PC-3 (cell line): Measurements from ENCODE around the gene MYO16. TPM values are rescaled to one million over a fixed set of nuclear protein-coding genes. Genes with fewer than 3 reads are reported as not detected.

Experiments used
- ATAC-seq: fragments of 200-7000 bp; cut with Tn5 transposase; 2 replicates; pipeline ENCODE4 v1.9.1; 2020; ENCODE audit warnings: mild to moderate bottlenecking, moderate library complexity
- BruUV-seq: library from RNA; stranded (reverse); fragments of 400-500 nt; replicated peaks from 2 replicates; lab custom pipeline; 2021; lab: Mats Ljungman, UMichigan
- CTCF ChIA-PET: fragments of 300-600 bp; sonication (Branson Sonifier 250); formaldehyde crosslinking; loops from one replicate; lab custom pipeline; 2022; ENCODE audit warnings: antibody characterized with exemption; lab: Charles Lee
- POLR2A ChIA-PET: fragments of 300-600 bp; sonication (Branson Sonifier 250); formaldehyde crosslinking; loops from one replicate; lab custom pipeline; 2022; ENCODE audit warnings: antibody characterized with exemption; ENCODE audit not compliant: unreplicated experiment; lab: Charles Lee
- DNase-seq: peaks from one replicate; pipeline ENCODE4 v3.0.0-alpha.2; 2015
- H2AFZ ChIP-seq: fragments of 300-600 bp; sonication (generic); 2 replicates; pipeline ENCODE4 v1.6.0; 2016; ENCODE audit warnings: antibody characterized with exemption, low read length
- H3F3A ChIP-seq: fragments of 300-600 bp; sonication (generic); one replicate; pipeline ENCODE4 v1.6.0; 2017; ENCODE audit warnings: antibody characterized with exemption, low read length, control low read depth, mild to moderate bottlenecking; ENCODE audit not compliant: unreplicated experiment
- H3K27ac ChIP-seq: fragments of 300-600 bp; sonication (generic); 2 replicates; pipeline ENCODE4 v1.5.1; 2016; ENCODE audit warnings: mild to moderate bottlenecking, low read length
- H3K27me3 ChIP-seq: fragments of 300-600 bp; sonication (generic); 2 replicates; pipeline ENCODE4 v1.6.1; 2016; ENCODE audit warnings: low read length, mixed read lengths
- H3K36me3 ChIP-seq: fragments of 300-600 bp; sonication (generic); 2 replicates; pipeline ENCODE4 v1.6.1; 2016; ENCODE audit warnings: low read depth, mixed run types, low read length, mixed read lengths
- H3K4me1 ChIP-seq: fragments of 300-600 bp; sonication (generic); 2 replicates; pipeline ENCODE4 v1.5.1; 2016; ENCODE audit warnings: low read length; ENCODE audit not compliant: insufficient read depth
- H3K4me2 ChIP-seq: fragments of 300-600 bp; sonication (generic); 2 replicates; pipeline ENCODE4 v1.6.0; 2016; ENCODE audit warnings: low read length
- H3K4me3 ChIP-seq: fragments of 300-600 bp; sonication (generic); 2 replicates; pipeline ENCODE4 v1.5.1; 2016; ENCODE audit warnings: mild to moderate bottlenecking, low read length, mixed read lengths
- H3K79me2 ChIP-seq: fragments of 300-600 bp; sonication (generic); 2 replicates; pipeline ENCODE4 v1.6.1; 2017; ENCODE audit warnings: low read length, mixed read lengths
- H3K9ac ChIP-seq: fragments of 300-600 bp; sonication (generic); 2 replicates; pipeline ENCODE4 v1.6.0; 2016; ENCODE audit warnings: mild to moderate bottlenecking, low read length
- H3K9me2 ChIP-seq: fragments of 300-600 bp; sonication (generic); replicated peaks from 2 replicates; pipeline ENCODE4 v1.6.1; 2016; ENCODE audit warnings: mixed run types, low read length, mixed read lengths
- H3K9me3 ChIP-seq: fragments of 300-600 bp; sonication (generic); 2 replicates; pipeline ENCODE4 v1.6.1; 2016; ENCODE audit warnings: low read length, mixed read lengths
- H4K20me1 ChIP-seq: fragments of 300-600 bp; sonication (generic); 2 replicates; pipeline ENCODE4 v1.6.1; 2016; ENCODE audit warnings: low read length, mixed read lengths
- EZH2 ChIP-seq: fragments of 300-600 bp; sonication (generic); IDR thresholded peaks from one replicate; pipeline ENCODE4 v1.6.1; 2017; ENCODE audit warnings: antibody characterized with exemption, mild to moderate bottlenecking, low read length; ENCODE audit not compliant: unreplicated experiment
- EZH2phosphoT487 ChIP-seq: fragments of 300-600 bp; sonication (generic); IDR thresholded peaks from 2 replicates; pipeline ENCODE4 v1.6.1; 2018; ENCODE audit warnings: mild to moderate bottlenecking, antibody characterized with exemption, low read length, borderline replicate concordance
- intact Hi-C: fragments of 100-400 bp; cut with micrococcal nuclease; formaldehyde crosslinking; loops from 2 replicates; pipeline ENCODE4 v1.9.0; 2023
- total RNA-seq: library from RNA; depleted of rRNA; stranded (reverse); fragments of >200 nt; gene quantifications from 2 replicates; pipeline ENCODE4 v1.2.3, GENCODE V29; 2014
- TF ChIP-seq, protein P1 (sequence below): fragments of 300-600 bp; sonication (generic); conservative IDR thresholded peaks from 2 replicates; pipeline ENCODE4 v1.5.1; 2017; ENCODE audit warnings: antibody characterized with exemption, low read depth, mild to moderate bottlenecking, low read length

The MYO16 gene
- total RNA-seq, 1 experiment from 2014 or later = not detected

DNA sequence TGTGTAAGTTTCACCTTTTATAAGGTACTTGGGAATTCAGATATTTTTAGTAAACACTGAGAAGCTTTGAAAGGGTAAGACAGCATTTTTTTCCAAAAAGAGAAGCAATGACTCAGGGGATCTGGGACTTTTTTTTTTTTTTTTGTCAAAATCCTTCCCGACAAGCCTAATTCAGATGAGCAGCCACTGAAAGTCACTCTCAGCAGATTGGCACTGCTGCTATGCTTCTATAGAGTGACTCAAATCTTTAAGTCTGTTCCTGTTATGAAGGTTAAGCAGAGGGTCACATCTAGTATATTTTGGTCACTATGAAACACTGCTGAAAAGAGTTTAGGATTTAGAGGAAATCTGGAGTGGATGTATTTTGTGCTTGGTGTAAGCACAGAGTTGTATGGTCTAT is 571.1 kb downstream of the MYO16 start:
- TF ChIP-seq EZH2 (no peak), EZH2phosphoT487 (no peak)
- TF ChIP-seq, protein P1, sequence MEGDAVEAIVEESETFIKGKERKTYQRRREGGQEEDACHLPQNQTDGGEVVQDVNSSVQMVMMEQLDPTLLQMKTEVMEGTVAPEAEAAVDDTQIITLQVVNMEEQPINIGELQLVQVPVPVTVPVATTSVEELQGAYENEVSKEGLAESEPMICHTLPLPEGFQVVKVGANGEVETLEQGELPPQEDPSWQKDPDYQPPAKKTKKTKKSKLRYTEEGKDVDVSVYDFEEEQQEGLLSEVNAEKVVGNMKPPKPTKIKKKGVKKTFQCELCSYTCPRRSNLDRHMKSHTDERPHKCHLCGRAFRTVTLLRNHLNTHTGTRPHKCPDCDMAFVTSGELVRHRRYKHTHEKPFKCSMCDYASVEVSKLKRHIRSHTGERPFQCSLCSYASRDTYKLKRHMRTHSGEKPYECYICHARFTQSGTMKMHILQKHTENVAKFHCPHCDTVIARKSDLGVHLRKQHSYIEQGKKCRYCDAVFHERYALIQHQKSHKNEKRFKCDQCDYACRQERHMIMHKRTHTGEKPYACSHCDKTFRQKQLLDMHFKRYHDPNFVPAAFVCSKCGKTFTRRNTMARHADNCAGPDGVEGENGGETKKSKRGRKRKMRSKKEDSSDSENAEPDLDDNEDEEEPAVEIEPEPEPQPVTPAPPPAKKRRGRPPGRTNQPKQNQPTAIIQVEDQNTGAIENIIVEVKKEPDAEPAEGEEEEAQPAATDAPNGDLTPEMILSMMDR = no peak
- Histone ChIP-seq H2AFZ (no peak overlapping the region), H3K9me3 (no peaks in the 10 kb centered on the region), H4K20me1 (no peaks in the 10 kb centered on the region), H3K4me1 (no peaks in the 10 kb centered on the region), H3K36me3 (no peaks in the 10 kb centered on the region), H3K9ac (no peak overlapping the region), H3K27me3 (no peaks in the 10 kb centered on the region), H3K4me2 (no peak overlapping the region), H3K4me3 (no peak overlapping the region), H3K27ac (no peak overlapping the region), H3K79me2 (no peaks in the 10 kb centered on the region), H3K9me2 (no peaks in the 10 kb centered on the region), H3F3A (no peaks in the 10 kb centered on the region)
- ChIA-PET CTCF (no interaction called here), POLR2A (no interaction called here)
- ATAC-seq = no peak
- no TSS peak for BruUV-seq
- intact Hi-C loops = no loop called here
- no peak for DNase-seq

DNA sequence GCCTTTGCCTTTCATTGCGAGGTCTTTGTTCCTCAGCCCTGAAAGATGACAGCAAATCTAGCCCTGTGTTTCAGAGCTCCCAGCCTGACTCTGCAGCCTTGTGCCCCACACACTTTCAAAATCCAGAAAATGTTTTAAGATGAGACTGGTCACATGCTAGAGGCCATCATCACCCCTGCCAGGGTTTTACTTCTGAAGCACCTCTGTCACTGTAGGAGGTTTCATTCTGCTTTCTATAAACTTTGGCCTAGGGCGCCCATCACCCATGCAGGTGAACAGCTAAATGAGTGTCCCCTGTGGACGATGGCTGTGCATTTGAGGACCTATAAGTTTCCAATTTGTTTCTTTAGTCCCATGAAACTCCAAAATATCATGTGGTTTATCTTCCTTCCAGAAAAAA is 574.2 kb downstream of the MYO16 start:
- H4K20me1 ChIP-seq = no peaks in the 10 kb centered on the region
- no TSS peak for BruUV-seq
- ATAC-seq = no peak

DNA sequence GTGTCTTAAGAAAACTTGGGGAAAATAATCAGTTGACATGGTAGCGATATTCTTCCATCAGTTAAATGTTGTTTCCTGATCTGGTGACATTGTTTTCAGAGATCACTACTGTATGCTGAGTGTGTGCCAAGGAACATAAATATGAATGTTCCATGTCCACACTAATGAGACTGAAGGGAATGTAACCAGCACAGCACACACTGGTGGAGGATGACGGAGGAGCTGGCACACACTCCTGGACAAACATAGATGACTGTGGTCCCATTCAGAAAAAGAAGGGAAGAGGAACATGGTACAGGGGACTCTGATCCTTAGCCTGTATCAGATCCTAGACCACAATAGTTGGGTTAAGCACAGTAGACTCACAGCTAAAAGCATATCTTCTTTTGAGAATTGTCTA is 574.8 kb downstream of the MYO16 start:
- Histone ChIP-seq H3K36me3 (no peaks in the 10 kb centered on the region), H3K4me1 (peaks cover 4% of the 10 kb centered on the region), H2AFZ (no peak overlapping the region), H4K20me1 (no peaks in the 10 kb centered on the region), H3K27ac (no peak overlapping the region), H3K4me3 (no peak overlapping the region), H3K9ac (no peak overlapping the region), H3K79me2 (no peaks in the 10 kb centered on the region), H3K9me2 (no peaks in the 10 kb centered on the region), H3K27me3 (no peaks in the 10 kb centered on the region), H3F3A (no peaks in the 10 kb centered on the region), H3K9me3 (no peaks in the 10 kb centered on the region), H3K4me2 (no peak overlapping the region)
- no TSS peak for BruUV-seq
- intact Hi-C loops = no loop called here
- ATAC-seq (no peak), DNase-seq (no peak)
- CTCF ChIA-PET = no interaction called here
- POLR2A ChIA-PET = no interaction called here
- TF ChIP-seq EZH2phosphoT487 (no peak), EZH2 (no peak)
- TF ChIP-seq, protein P1 = no peak

More for the DNA sequence above, 574.2 kb downstream of the MYO16 start:
- H3K4me3 ChIP-seq = no peak overlapping the region
- intact Hi-C loops = no loop called here
- no peak for DNase-seq
- ChIA-PET CTCF (no interaction called here), POLR2A (no interaction called here)
- H3K36me3 ChIP-seq = no peaks in the 10 kb centered on the region
- no peak overlapping the region for H2AFZ ChIP-seq
- no peaks in the 10 kb centered on the region for H3K9me2 ChIP-seq
- H3K27me3 ChIP-seq = no peaks in the 10 kb centered on the region
- no peak overlapping the region for H3K4me2 ChIP-seq
- H3K4me1 ChIP-seq = no peaks in the 10 kb centered on the region
- no peak overlapping the region for H3K27ac ChIP-seq
- H3F3A ChIP-seq = no peaks in the 10 kb centered on the region
- TF ChIP-seq EZH2 = no peak
- no peak for TF ChIP-seq EZH2phosphoT487
- TF ChIP-seq, protein P1 = no peak
- H3K79me2 ChIP-seq = no peaks in the 10 kb centered on the region
- no peak overlapping the region for H3K9ac ChIP-seq
- no peaks in the 10 kb centered on the region for H3K9me3 ChIP-seq
